HG03108 (cell line): ENCODE results near the gene HM13.
"Not testable (repeated sequence)": the region's sequence is repeated elsewhere in the genome, so short reads cannot be mapped to it uniquely, and the experiment has no call there.

ENCODE experiments used
- ATAC-seq: cut with Tn5 transposase; IDR thresholded peaks from one replicate; pipeline ENCODE4 v1.9.1; 2021; ENCODE audit warnings: moderate library complexity; ENCODE audit not compliant: unreplicated experiment

HM13 gene

GRCh38 chr20:31500527-31500926 is 13.7 kb upstream of the HM13 start:
- ATAC-seq: no peak

GRCh38 chr20:31502884-31503673 is 11.2 kb upstream of the HM13 start:
- peak; percentile 69 for ATAC-seq

- no peak for ATAC-seq
These were observed 8.3 kb upstream of the HM13 start for GRCh38 chr20:31505903-31506302.

GRCh38 chr20:31508517-31509244 is 5.6 kb upstream of the HM13 start:
- ATAC-seq: no peak

GRCh38 chr20:31515072-31515774 is 981 bp downstream of the HM13 start:
- no peak for ATAC-seq

- no peak for ATAC-seq
These were observed 1.5 kb downstream of the HM13 start for GRCh38 chr20:31515775-31516107.

GRCh38 chr20:31516166-31516565 is 1.9 kb downstream of the HM13 start:
- ATAC-seq: no peak

- ATAC-seq: no peak
These were observed 2.4 kb downstream of the HM13 start for GRCh38 chr20:31516651-31517050.

- ATAC-seq: no peak
These were observed 3.1 kb downstream of the HM13 start for GRCh38 chr20:31517373-31517772.

- not testable (repeated sequence) for ATAC-seq
These were observed 7.0 kb downstream of the HM13 start for GRCh38 chr20:31521267-31521666.

- no peak for ATAC-seq
These were observed 8.5 kb downstream of the HM13 start for GRCh38 chr20:31522731-31523130.

GRCh38 chr20:31523361-31524283 is 9.4 kb downstream of the HM13 start:
- ATAC-seq: no peak

GRCh38 chr20:31527266-31527665 is 13.0 kb downstream of the HM13 start:
- no peak for ATAC-seq

- ATAC-seq: no peak
These were observed 21.1 kb downstream of the HM13 start for GRCh38 chr20:31535298-31535697.

GRCh38 chr20:31536575-31536974 is 22.3 kb downstream of the HM13 start:
- no peak for ATAC-seq

- ATAC-seq: no peak
These were observed 23.1 kb downstream of the HM13 start for GRCh38 chr20:31537116-31537871.

GRCh38 chr20:31537890-31538289 is 23.6 kb downstream of the HM13 start:
- no peak for ATAC-seq

- no peak for ATAC-seq
These were observed 24.1 kb downstream of the HM13 start for GRCh38 chr20:31538326-31538725.

- ATAC-seq: not testable (repeated sequence)
These were observed 25.4 kb downstream of the HM13 start for GRCh38 chr20:31539636-31540035.

GRCh38 chr20:31540406-31540805 is 26.2 kb downstream of the HM13 start:
- no peak for ATAC-seq
